ENCODE results near the gene DAPK1. TPM values are rescaled to one million over a fixed set of nuclear protein-coding genes. Genes with fewer than 3 reads are reported as not detected.

DAPK1 gene
- total and polyA plus RNA-seq, 8 donors, result 9.0 to 88.7 (median 50.7) TPM

- Histone ChIP-seq H3K4me3 (no peak overlapping the region), H3K36me3 (no peaks in the 10 kb centered on the region), H3K9me3 (no peaks in the 10 kb centered on the region), H3K27ac (peak overlapping the region in 4 of 5 donors; percentile 62 to 81 (median 75)), H3K4me1 (peaks cover 4 to 28% (median 10%) of the 10 kb centered on the region in 4 donors), H3K27me3 (no peaks in the 10 kb centered on the region)
- WGBS, 5 donors, result 22 to 51% (median 43%) methylated on average over 2 of the region's 2 CpGs
- intact Hi-C loops (cut with DNase I; ENCODE audit: low total_unique reads), result no loop called here
- peak; percentile 68 to 85 for DNase-seq
- no peak for TF ChIP-seq POLR2A (IDR thresholded peaks at IDR 0.05)
- peak; percentile 39 to 79 (median 69) for TF ChIP-seq POLR2AphosphoS5 (IDR thresholded peaks at IDR 0.05)
Measured at GRCh38 chr9:87714819-87715218, 217.2 kb downstream of the DAPK1 start.

GRCh38 chr9:87716141-87716540 is 218.5 kb downstream of the DAPK1 start:
- WGBS, 5 donors, result 64 to 91% (median 81%) methylated on average over 2 of the region's 2 CpGs

GRCh38 chr9:87717456-87717855 is 219.8 kb downstream of the DAPK1 start:
- no peak for DNase-seq
- no peak overlapping the region for H3K27ac ChIP-seq
- intact Hi-C loops (cut with DNase I; ENCODE audit: low total_unique reads), result no loop called here
- no peaks in the 10 kb centered on the region for H3K27me3 ChIP-seq
- H3K4me1 ChIP-seq, result peaks cover 0 to 22% (median 10%) of the 10 kb centered on the region in 4 donors
- no peaks in the 10 kb centered on the region for H3K9me3 ChIP-seq
- no peak overlapping the region for H3K4me3 ChIP-seq
- H3K36me3 ChIP-seq, result no peaks in the 10 kb centered on the region
- TF ChIP-seq POLR2AphosphoS5 (IDR thresholded peaks at IDR 0.05), result no peak
- no peak for TF ChIP-seq EP300 (IDR thresholded peaks at IDR 0.05)
- TF ChIP-seq POLR2A (IDR thresholded peaks at IDR 0.05), result no peak
- TF ChIP-seq CTCF (IDR thresholded peaks at IDR 0.05), result no peak
- WGBS, 5 donors, result 90 to 100% (median 100%) methylated on average over 1 of the region's 1 CpG

More at GRCh38 chr9:87716141-87716540, 218.5 kb downstream of the DAPK1 start:
- no peak for TF ChIP-seq EP300 (IDR thresholded peaks at IDR 0.05)
- Histone ChIP-seq H3K27ac (no peak overlapping the region), H3K9me3 (no peaks in the 10 kb centered on the region), H3K27me3 (no peaks in the 10 kb centered on the region), H3K4me3 (no peak overlapping the region), H3K4me1 (peaks cover 4 to 28% (median 10%) of the 10 kb centered on the region in 4 donors), H3K36me3 (no peaks in the 10 kb centered on the region)
- DNase-seq, result no peak
- intact Hi-C loops (cut with DNase I; ENCODE audit: low total_unique reads), result no loop called here

GRCh38 chr9:87718231-87718630 is 220.6 kb downstream of the DAPK1 start:
- WGBS, 5 donors, result 91 to 96% (median 95%) methylated on average over 3 of the region's 3 CpGs
- Histone ChIP-seq H3K27me3 (no peaks in the 10 kb centered on the region), H3K4me1 (peaks cover 0 to 19% (median 10%) of the 10 kb centered on the region in 4 donors), H3K9me3 (no peaks in the 10 kb centered on the region), H3K4me3 (no peak overlapping the region), H3K36me3 (no peaks in the 10 kb centered on the region), H3K27ac (no peak overlapping the region)
- DNase-seq, result no peak
- intact Hi-C loops (cut with DNase I; ENCODE audit: low total_unique reads), result no loop called here
- no peak for TF ChIP-seq POLR2AphosphoS5 (IDR thresholded peaks at IDR 0.05)

- no peak overlapping the region for H3K27ac ChIP-seq
- H3K4me1 ChIP-seq, result peaks cover 0 to 11% (median 8%) of the 10 kb centered on the region in 4 donors
- no peak for DNase-seq
- H3K36me3 ChIP-seq, result no peaks in the 10 kb centered on the region
- H3K27me3 ChIP-seq, result no peaks in the 10 kb centered on the region
- WGBS, 5 donors, result 85 to 97% (median 90%) methylated on average over 6 of the region's 6 CpGs
- H3K4me3 ChIP-seq, result no peak overlapping the region
- H3K9me3 ChIP-seq, result no peaks in the 10 kb centered on the region
- intact Hi-C loops (cut with DNase I; ENCODE audit: low total_unique reads), result no loop called here
- TF ChIP-seq EP300 (IDR thresholded peaks at IDR 0.05), result no peak
- no peak for TF ChIP-seq POLR2AphosphoS5 (IDR thresholded peaks at IDR 0.05)
- TF ChIP-seq POLR2A (IDR thresholded peaks at IDR 0.05), result no peak
- TF ChIP-seq CTCF (IDR thresholded peaks at IDR 0.05), result no peak
Measured at GRCh38 chr9:87718852-87719612, 221.4 kb downstream of the DAPK1 start.

- Histone ChIP-seq H3K36me3 (no peaks in the 10 kb centered on the region), H3K9me3 (no peaks in the 10 kb centered on the region), H3K27me3 (no peaks in the 10 kb centered on the region), H3K4me1 (peaks cover 0 to 1% (median under 1%) of the 10 kb centered on the region in 4 donors), H3K4me3 (no peak overlapping the region), H3K27ac (no peak overlapping the region)
- 89 to 96% (median 95%) methylated on average over 2 of the region's 2 CpGs for WGBS, 5 donors
- intact Hi-C loops (cut with DNase I; ENCODE audit: low total_unique reads), result no loop called here
- no peak for DNase-seq
- TF ChIP-seq POLR2A (IDR thresholded peaks at IDR 0.05) (no peak), CTCF (IDR thresholded peaks at IDR 0.05) (no peak), POLR2AphosphoS5 (IDR thresholded peaks at IDR 0.05) (no peak), EP300 (IDR thresholded peaks at IDR 0.05) (no peak)
Measured at GRCh38 chr9:87720173-87720572, 222.5 kb downstream of the DAPK1 start.

Data from stomach (tissue), 9 donors.